ENCODE measurements around the gene HDAC4. TPM values are rescaled to one million over a fixed set of nuclear protein-coding genes. Genes with fewer than 3 reads are reported as not detected.
"Not testable (repeated sequence)": the region's sequence is repeated elsewhere in the genome, so short reads cannot be mapped to it uniquely, and the experiment has no call there.

Gene HDAC4
- total RNA-seq, 1 experiment from 2014 or later, result 5.5 TPM

DNA sequence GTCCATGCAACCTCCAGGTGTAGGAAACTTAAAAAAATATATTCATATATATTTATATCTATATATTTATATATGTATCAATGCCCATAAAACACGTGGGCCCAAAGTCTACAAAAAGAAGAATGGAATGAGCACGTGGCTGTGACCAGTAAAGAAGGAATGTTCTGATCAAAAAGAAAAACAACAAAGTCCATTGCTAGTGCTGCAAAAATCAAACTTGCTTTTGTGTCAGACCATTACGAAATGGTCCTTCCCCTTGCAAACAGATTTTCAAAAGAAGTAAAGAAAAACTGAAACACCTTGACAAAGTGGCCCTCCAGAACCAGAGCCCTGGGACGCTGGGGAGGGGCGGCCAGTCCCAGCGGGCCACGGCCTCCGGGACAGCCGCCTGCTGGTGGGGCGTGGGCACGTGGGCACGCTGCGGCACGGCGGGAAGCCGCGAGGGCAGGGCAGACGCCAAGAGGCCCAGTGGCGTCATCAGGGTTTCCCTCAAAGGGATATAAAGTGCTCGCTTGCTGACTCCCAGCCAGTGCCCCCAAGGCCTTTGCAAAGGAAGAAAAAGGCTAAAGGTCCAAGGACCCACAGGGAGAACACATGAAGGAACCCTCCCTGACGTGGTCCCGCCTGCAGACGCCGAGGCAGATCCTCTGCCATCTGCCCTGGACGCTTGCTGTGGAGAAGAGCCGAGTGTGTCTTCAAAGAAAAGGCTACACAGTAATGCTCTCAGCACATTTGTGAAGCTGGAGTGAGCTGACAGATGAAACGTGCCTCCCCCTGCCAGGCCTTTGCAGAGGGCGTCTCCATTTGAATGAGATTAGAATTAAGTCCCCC lies 351.2 kb downstream of the HDAC4 start:
- no peak for DNase-seq (ENCODE audit: low read depth)

DNA sequence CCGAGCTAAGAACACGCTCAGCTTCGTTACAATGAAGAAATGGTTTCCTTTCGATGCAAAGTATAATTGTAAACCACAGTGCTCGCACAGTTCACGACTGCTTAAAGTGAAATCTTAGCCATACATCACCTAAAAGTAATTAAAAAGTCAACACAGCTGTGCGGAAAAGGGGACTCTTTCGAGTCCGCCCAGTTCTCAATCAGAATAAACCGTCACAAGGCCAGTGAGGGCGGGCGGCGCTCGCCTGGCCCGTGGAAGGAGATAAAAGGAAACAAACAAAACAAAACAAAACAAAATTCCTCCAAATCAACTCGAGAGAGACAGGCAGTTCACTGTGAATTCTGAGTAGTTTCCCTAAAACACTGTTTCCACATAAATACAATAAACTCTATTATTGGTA lies 352.1 kb downstream of the HDAC4 start:
- no peak for DNase-seq (ENCODE audit: low read depth)

DNA sequence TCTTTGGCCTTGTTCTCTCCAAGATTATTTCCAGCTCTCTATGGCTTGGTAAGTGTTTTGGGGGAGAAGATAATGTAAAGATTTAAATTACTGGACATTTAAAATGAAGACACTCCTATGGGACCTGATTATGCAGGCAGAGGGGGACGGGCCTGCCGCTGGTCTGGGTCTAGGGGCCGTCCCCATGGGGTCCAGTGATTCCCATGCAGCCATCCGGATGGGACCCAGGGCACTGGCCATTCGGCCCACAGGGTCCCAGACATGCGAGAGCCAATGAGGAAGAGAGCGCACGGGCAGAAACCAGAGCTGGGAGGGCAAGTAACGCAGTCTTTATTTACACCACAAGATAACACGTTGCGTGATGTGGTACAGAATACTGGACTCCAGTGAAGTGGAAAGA lies 353.0 kb downstream of the HDAC4 start:
- no peak for DNase-seq (ENCODE audit: low read depth)

GRCh38 chr2:239047420-239047819 lies 353.4 kb downstream of the HDAC4 start:
- no peak for DNase-seq (ENCODE audit: low read depth)

- DNase-seq (ENCODE audit: low read depth), result no peak
Observed at GRCh38 chr2:239046822-239047221, 354.0 kb downstream of the HDAC4 start.

DNA sequence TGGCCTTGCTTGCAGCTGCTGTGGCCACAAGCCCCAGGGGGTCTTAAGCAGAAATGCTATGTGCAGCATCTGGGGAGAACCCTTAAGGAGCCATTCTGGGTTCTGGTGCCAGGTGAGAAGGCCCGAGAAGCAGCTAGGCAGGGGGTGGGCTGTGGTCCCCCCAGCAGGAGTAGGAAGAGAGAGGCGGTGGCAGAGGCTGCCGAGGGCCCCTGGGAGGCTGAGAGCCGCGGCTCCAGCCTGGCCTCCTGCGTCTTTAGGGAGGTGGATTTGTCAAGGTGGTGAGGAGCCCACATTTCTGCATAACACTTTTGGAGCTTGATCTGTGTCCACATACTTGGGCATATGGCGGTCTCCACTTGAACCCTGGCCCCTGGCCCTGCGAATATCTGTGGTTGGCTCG lies 356.5 kb downstream of the HDAC4 start:
- DNase-seq (ENCODE audit: low read depth), result no peak

GRCh38 chr2:239043326-239043725 lies 357.5 kb downstream of the HDAC4 start:
- DNase-seq (ENCODE audit: low read depth), result no peak

DNA sequence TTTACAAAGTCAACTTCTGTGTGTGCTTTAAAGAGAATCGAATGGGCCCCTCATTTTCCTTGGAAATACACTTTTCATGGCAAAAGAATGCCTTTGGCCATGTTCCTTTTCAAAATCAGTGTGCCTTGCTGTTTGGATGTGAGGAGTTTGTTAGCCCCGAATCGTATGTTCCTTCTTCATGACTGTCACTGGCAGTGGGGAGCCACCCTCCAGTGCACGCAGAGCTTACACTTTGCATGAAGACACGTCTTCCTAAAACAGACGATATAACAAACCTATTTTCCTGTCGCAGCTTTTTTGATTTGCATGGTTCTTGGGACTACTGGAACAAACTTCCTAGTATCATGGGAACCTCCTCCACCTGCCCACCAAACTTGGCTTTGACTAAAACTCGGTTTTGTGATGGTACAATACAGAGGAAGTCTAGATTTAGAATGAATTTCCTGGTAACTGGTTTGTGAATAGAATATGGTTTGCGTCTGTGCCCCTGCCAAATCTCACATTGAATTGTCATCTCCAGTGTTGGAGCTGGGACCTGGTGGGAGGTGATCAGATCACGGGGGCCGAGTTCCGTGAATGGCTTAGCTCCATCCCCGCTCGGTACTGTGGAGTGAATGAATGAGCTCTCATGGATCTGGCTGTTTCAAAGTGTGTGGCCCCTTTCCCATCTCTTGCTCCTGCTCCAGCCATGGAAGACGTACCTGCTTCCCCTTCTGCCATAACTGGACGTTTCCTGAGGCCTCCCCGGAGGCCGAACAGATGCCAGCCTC lies 358.1 kb downstream of the HDAC4 start:
- no peak for DNase-seq (ENCODE audit: low read depth)

GRCh38 chr2:239042046-239042445 lies 358.8 kb downstream of the HDAC4 start:
- no peak for DNase-seq (ENCODE audit: low read depth)

- no peak for DNase-seq (ENCODE audit: low read depth)
Observed at GRCh38 chr2:239041062-239041461, 359.8 kb downstream of the HDAC4 start.

GRCh38 chr2:239040152-239040761 lies 360.6 kb downstream of the HDAC4 start:
- no peak for DNase-seq (ENCODE audit: low read depth)

DNA sequence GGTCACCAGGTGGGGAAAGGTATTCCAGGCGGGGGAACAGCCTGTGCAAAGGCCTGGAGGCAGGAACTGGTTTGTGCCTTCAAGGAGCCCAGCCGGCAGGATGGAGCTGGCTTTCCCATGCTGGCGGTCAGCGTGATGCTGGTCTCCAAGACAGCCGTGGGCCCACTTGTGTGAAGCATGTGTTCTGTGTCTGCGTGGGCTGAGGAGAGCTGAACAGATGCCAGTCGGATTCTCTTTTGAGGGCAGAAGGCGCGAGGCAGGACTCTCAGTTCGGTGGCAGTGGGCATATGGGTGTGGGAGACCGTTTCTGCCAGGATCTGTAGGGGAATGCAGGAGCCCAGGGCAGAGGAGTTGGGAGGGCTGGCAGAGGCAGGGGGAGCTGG lies 361.4 kb downstream of the HDAC4 start:
- no peak for DNase-seq (ENCODE audit: low read depth)

DNA sequence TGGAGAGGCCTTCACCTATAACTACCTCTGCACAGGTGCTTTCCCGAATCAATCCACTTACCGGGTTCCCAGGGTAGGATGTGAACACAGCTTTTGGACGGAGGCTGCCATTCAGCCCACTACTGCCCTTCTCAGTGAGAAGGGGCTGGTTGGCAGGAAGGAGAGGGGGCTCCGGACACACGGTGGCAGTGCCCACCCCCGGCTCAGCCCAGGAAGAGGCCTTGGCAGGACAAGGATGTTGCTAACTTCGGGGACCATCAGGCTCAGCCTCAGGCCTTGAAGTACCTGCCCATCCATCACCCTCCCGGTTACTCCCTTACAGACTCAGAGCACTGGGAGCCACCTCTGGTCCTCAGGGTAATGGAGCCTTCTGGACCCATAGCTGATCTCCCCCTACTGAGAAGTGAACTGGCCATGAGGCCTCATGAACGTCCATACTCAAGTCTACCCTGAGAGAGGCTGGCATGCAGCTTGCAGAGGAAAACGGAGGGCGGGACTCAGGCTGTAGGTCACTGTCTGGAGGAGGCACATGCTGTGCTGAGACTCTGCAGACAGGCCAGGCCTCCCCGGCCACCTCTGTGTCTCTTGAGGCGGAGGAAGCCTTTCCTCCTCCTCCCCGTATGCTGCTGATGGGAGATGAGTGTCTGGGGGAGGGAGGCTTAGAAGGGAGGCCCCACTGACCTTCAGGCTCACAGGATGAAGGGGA lies 361.9 kb downstream of the HDAC4 start:
- no peak for DNase-seq (ENCODE audit: low read depth)

GRCh38 chr2:239038284-239038683 lies 362.5 kb downstream of the HDAC4 start:
- not testable (repeated sequence) for DNase-seq (ENCODE audit: low read depth)

GRCh38 chr2:239037559-239037910 lies 363.3 kb downstream of the HDAC4 start:
- DNase-seq (ENCODE audit: low read depth), result no peak

- no peak for DNase-seq (ENCODE audit: low read depth)
Observed at GRCh38 chr2:239036819-239037558, 363.8 kb downstream of the HDAC4 start.

DNA sequence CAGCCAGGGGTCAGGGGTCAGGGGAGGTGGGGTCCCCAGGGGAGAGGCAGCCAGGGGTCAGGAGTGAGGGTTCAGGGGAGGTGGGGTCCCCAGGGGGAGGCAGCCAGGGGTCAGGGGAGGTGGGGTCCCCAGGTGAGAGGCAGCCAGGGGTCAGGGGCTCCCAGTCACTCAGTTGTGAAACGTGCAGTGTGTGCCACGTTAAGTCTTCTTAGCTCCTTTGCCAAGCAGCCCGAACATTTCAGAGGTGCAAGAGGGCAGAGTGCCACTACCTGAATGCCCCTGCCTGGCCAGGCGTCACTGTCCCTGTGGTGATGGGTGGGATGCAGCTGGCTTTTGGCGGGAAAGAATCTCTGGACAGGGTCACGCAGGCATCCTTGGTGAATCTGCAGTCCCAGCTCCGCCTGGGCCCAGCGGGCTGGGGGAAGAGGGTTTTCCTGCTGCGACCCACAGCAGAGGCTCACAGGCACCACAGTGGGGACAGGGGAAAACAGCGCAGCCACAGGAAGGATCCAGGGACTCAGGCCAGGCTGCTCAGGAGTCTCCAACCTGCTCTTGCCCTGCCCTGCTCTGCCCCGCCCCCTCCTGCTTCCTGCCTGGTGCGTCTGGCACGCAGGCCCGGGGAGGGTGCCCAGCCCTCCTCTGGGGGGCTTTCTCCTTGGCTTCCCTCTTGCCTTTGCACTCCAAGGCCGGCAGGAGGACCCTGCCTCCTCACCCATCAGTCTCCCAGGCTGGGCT lies 364.7 kb downstream of the HDAC4 start:
- no peak for DNase-seq (ENCODE audit: low read depth)

- DNase-seq (ENCODE audit: low read depth), result peak; percentile 22
Observed at GRCh38 chr2:239035361-239035814, 365.4 kb downstream of the HDAC4 start.

DNA sequence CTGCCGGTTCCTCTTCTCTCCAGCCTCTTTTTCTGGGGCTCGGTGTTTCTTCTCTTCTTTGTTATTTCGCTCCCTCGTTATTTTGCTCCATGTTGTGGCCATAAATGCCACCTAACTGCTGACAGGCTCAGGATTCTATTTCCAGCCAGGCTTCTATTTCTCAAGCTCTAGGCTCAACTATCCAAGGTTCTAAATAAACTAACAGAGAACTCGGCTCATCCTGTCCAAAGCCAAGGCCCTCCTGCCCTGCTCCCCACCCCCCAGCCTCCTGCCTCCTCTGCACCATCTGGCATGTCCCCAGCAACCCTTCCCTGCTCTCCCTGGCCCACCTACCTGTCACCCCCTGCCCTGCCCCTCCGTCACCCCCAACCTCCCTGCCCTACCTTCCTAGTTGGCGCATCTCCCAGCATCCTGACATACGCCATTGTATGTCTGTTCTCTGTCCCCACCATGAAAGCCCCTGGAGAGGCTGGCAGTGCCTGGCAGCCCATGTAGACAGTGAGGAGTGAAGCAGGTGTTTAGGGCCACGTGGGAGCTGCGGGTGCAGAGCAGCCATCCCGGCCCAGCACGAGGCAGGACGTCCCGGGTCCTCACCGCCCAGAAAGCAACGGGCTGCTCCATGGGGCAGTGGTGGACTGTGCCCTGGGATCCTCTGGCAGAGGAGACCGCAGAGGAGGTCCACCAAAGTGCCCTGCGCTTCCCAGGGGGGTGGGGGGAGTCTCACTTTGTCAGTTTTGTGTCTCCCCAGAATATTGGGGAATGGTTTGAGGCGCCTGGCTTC lies 366.1 kb downstream of the HDAC4 start:
- no peak for DNase-seq (ENCODE audit: low read depth)
